HepG2 (cell line): ENCODE data around the gene ERRFI1. TPM values are rescaled to one million over a fixed set of nuclear protein-coding genes. Genes with fewer than 3 reads are reported as not detected.

Experiments
- ATAC-seq: fragments of 200-7000 bp; cut with Tn5 transposase; 3 replicates; pipeline ENCODE4 v1.9.1; 2020; ENCODE audit warnings: mild to moderate bottlenecking, moderate library complexity
- BruUV-seq: library from RNA; stranded (reverse); fragments of 400-500 nt; replicated peaks from 2 replicates; lab custom pipeline; 2021; lab: Mats Ljungman, UMichigan
- CTCF ChIA-PET: fragments of 300-600 bp; formaldehyde crosslinking; extraction: SDS; loops from one replicate; lab custom pipeline; 2021; ENCODE audit warnings: low total read pairs, inconsistent platforms, low intra/inter-chr PET ratio; lab: Yijun Ruan, JAX
- POLR2A ChIA-PET: fragments of 350-600 bp; sonication (Branson Sonifier 250); formaldehyde crosslinking; loops from one replicate; lab custom pipeline; 2020; ENCODE audit warnings: antibody characterized with exemption, inconsistent platforms; lab: Yijun Ruan, JAX
- DNase-seq: peaks from one replicate; pipeline ENCODE4 v3.0.0-alpha.2; 2015; ENCODE audit warnings: low spot score
- FAIRE-seq: peaks from 3 replicates; lab custom pipeline; 2011; peaks lifted over from hg19 to GRCh38; lab: Jason Lieb, UNC
- H2AFZ ChIP-seq: one replicate; pipeline ENCODE4 v1.6.1; 2011; ENCODE audit warnings: low read length, inconsistent platforms
- H3K27ac ChIP-seq: fragments of 300-600 bp; 3 replicates; pipeline ENCODE4 v1.8.0; 2011; ENCODE audit warnings: mixed run types, mild to moderate bottlenecking, mixed read lengths, low read length, inconsistent platforms; ENCODE audit not compliant: insufficient read depth; ENCODE audit errors: extremely low read length
- H3K27me3 ChIP-seq, 2 experiments: fragments of 200-600 bp in 1 of 2; 2 replicates in 1 of 2; 3 replicates in 1 of 2; pipeline versions ENCODE4 v1.6.0 to v1.8.0; 2011; ENCODE audit warnings: low read length in 2 of 2, mild to moderate bottlenecking in 2 of 2, moderate library complexity in 2 of 2, inconsistent platforms in 1 of 2; ENCODE audit not compliant: insufficient read depth in 2 of 2, control insufficient read depth in 1 of 2
- H3K36me3 ChIP-seq, 2 experiments: fragments of 200-600 bp in 1 of 2; replicated peaks in 1 of 2; 2 replicates in 1 of 2; 3 replicates in 1 of 2; pipeline versions ENCODE4 v1.5.1 to v1.8.0; 2011; ENCODE audit warnings: low read length in 2 of 2, inconsistent platforms in 1 of 2; ENCODE audit not compliant: insufficient read depth in 2 of 2, control insufficient read depth in 1 of 2
- H3K4me1 ChIP-seq: 2 replicates; pipeline ENCODE4 v1.5.1; 2012; ENCODE audit warnings: low read length, inconsistent platforms; ENCODE audit not compliant: insufficient read depth
- H3K4me2 ChIP-seq: 2 replicates; pipeline ENCODE4 v1.6.0; 2011; ENCODE audit warnings: low read depth, low read length, inconsistent platforms
- H3K4me3 ChIP-seq, 3 experiments: fragments of 200-600 bp in 1 of 3; sonication (generic), shearing (Covaris generic) in 1 of 3; replicated peaks in 1 of 3; 2 replicates each; pipeline ENCODE4 v1.5.1; 2011 to 2016; ENCODE audit warnings: low read length in 3 of 3, inconsistent platforms in 2 of 3, low read depth in 2 of 3, mild to moderate bottlenecking in 2 of 3, control low read depth in 1 of 3, mixed read lengths in 1 of 3; ENCODE audit not compliant: insufficient read depth in 1 of 3
- H3K79me2 ChIP-seq: one replicate; pipeline ENCODE4 v1.6.1; 2011; ENCODE audit warnings: low read length, inconsistent platforms; ENCODE audit not compliant: insufficient read depth
- H3K9ac ChIP-seq: 2 replicates; pipeline ENCODE4 v1.6.0; 2011; ENCODE audit warnings: mild to moderate bottlenecking, low read depth, low read length, inconsistent platforms; ENCODE audit not compliant: insufficient read depth
- H3K9me3 ChIP-seq: 2 replicates; pipeline ENCODE4 v1.5.1; 2012; ENCODE audit warnings: mild to moderate bottlenecking, low read length
- H4K20me1 ChIP-seq: 2 replicates; pipeline ENCODE4 v1.6.0; 2011; ENCODE audit warnings: inconsistent platforms, mild to moderate bottlenecking, low read length, moderate library complexity; ENCODE audit not compliant: insufficient read depth
- AGO1 ChIP-seq: fragments of 200-400 bp; formaldehyde crosslinking; IDR thresholded peaks from 2 replicates; pipeline ENCODE4 v1.6.1; 2017; ENCODE audit warnings: mild to moderate bottlenecking, low read depth, low read length, moderate library complexity; ENCODE audit not compliant: poor library complexity, severe bottlenecking
- ATM ChIP-seq: fragments of 450-650 bp; IDR thresholded peaks from 2 replicates; pipeline ENCODE4 v1.7.1; 2017; ENCODE audit warnings: mild to moderate bottlenecking, borderline replicate concordance
- ERF ChIP-seq: IDR thresholded peaks from 2 replicates; pipeline ENCODE4 v1.6.1; 2018; ENCODE audit warnings: missing biosample characterization, missing genetic modification reagents
- FOSL2 ChIP-seq: sonication (generic); formaldehyde crosslinking; IDR thresholded peaks from 2 replicates; pipeline ENCODE4 v1.4.0; 2020; ENCODE audit warnings: missing genetic modification reagents
- KAT2B ChIP-seq: fragments of 150-350 bp; IDR thresholded peaks from 2 replicates; pipeline ENCODE4 v1.6.1; 2014; ENCODE audit warnings: low read depth, low read length, borderline replicate concordance
- MAFK ChIP-seq, 2 experiments: IDR thresholded peaks in 1 of 2; conservative IDR thresholded peaks in 1 of 2; 2 replicates each; pipeline ENCODE4 v1.6.1; 2011; ENCODE audit warnings: improper control_type of control experiment in 2 of 2, low read length in 2 of 2
- MATR3 ChIP-seq: sonication (generic); formaldehyde crosslinking; IDR thresholded peaks from 2 replicates; pipeline ENCODE4 v1.4.0; 2020; ENCODE audit warnings: missing genetic modification reagents
- MNT ChIP-seq: fragments of 450-650 bp; IDR thresholded peaks from 2 replicates; pipeline ENCODE4 v1.6.1; 2016
- PRDM10 ChIP-seq: sonication (generic); formaldehyde crosslinking; IDR thresholded peaks from 2 replicates; pipeline ENCODE4 v1.4.0; 2020; ENCODE audit warnings: low read depth, missing genetic modification reagents
- PTBP1 ChIP-seq: fragments of 200-400 bp; formaldehyde crosslinking; IDR thresholded peaks from 2 replicates; pipeline ENCODE4 v1.6.1; 2018; ENCODE audit warnings: low read length, low read depth; ENCODE audit not compliant: poor library complexity, severe bottlenecking
- RFX1 ChIP-seq: fragments of 450-650 bp; IDR thresholded peaks from 2 replicates; pipeline ENCODE4 v1.6.1; 2017
- SIN3A ChIP-seq: IDR thresholded peaks from 2 replicates; pipeline ENCODE4 v1.6.1; 2011; ENCODE audit warnings: low read depth, mild to moderate bottlenecking, control low read depth, low read length, borderline replicate concordance
- ZNF800 ChIP-seq: sonication (generic); formaldehyde crosslinking; IDR thresholded peaks from 2 replicates; pipeline ENCODE4 v1.4.0; 2020; ENCODE audit warnings: missing genetic modification reagents
- WGBS: methylation state at CpG from one replicate; pipeline ENCODE4 v1.1.6; 2017; ENCODE audit warnings: low lambda C conversion rate; 5-methylcytosine and 5-hydroxymethylcytosine counted together
- in situ Hi-C: cut with HindIII; loops from 2 replicates; pipeline ENCODE4 v1.10.0; 2017; ENCODE audit warnings: low pct_unique_long_range_greater_than_20kb; ENCODE audit not compliant: extremely low pct_ligation_motif_present
- intact Hi-C: fragments of 100-400 bp; cut with micrococcal nuclease; formaldehyde crosslinking; loops from one replicate; pipeline ENCODE4 v1.10.0; 2022; ENCODE audit not compliant: unreplicated experiment
- polyA plus RNA-seq, 8 experiments: library from polyadenylated mRNA; depleted of rRNA in 3 of 8; stranded (reverse) in 7 of 8; unstranded in 1 of 8; fragments of >200 nt; fragmentation: Illumina TruSeq in 4 of 8; extraction: Trizol in 4 of 8; gene quantifications; 2 replicates each; pipeline versions ENCODE4 v1.2.1 to v1.2.3, GENCODE V29; 2011 to 2016; ENCODE audit warnings: low read depth in 4 of 8, missing spikeins in 1 of 8, mixed read lengths in 1 of 8; ENCODE audit not compliant: insufficient read depth in 1 of 8
- total RNA-seq, 5 experiments: library from RNA; depleted of rRNA; stranded (reverse); fragments of >200 nt; fragmentation: Illumina TruSeq; extraction: Trizol; gene quantifications; 2 replicates each; pipeline ENCODE4 v1.2.3, GENCODE V29; 2016; ENCODE audit warnings: low read depth in 1 of 5

ERRFI1 gene
- total and polyA plus RNA-seq, 2 of the 13 experiments (the other 11 are each of a cell fraction or from before 2014, with no cell fraction given), result 84.4 to 753 TPM

GRCh38 chr1:8006037-8006963, 19.8 kb downstream of the ERRFI1 start (continued):
- TF ChIP-seq PTBP1 (no peak), ZNF800 (0 out of 2 replicates have a peak, but pooled peaks have one; percentile 16), RFX1 (no peak), ERF (peak; percentile 10; the same call in 1 of the 2 replicates)

- H3K27ac ChIP-seq, result peak overlapping the region; percentile 52
- FAIRE-seq (peak; percentile 70), ATAC-seq (peak; percentile 62), DNase-seq (peak; percentile 89)
- no peak overlapping the region for H2AFZ ChIP-seq
- peaks cover 22% of the 10 kb centered on the region; the same call in 1 of the 2 replicates for H4K20me1 ChIP-seq
- 48% methylated on average over 17 of the region's 17 CpGs for WGBS
- H3K36me3 ChIP-seq, result no peaks in the 10 kb centered on the region; a peak in 1 of 5 replicates
- no peaks in the 10 kb centered on the region for H3K79me2 ChIP-seq
- peaks cover 29% of the 10 kb centered on the region for H3K4me1 ChIP-seq
- in situ Hi-C loops, result no loop called here
- no peak overlapping the region for H3K9ac ChIP-seq
- H3K4me2 ChIP-seq, result peak overlapping the region; percentile 28; the same call in 1 of the 2 replicates
- intact Hi-C loops, result no loop called here
- no peaks in the 10 kb centered on the region for H3K27me3 ChIP-seq
- ChIA-PET CTCF (no interaction called here), POLR2A (interaction anchor here (1.5 to 1.6 kb wide), 3 partner anchors 10 to 311 kb away, joined by 3 to 4 read pairs (median 4); no protein-coding TSS in a partner anchor)
- no peak overlapping the region for H3K4me3 ChIP-seq
- BruUV-seq, result no TSS peak
- H3K9me3 ChIP-seq, result no peaks in the 10 kb centered on the region
- TF ChIP-seq ATM, result no peak
- TF ChIP-seq MATR3, result no peak
- TF ChIP-seq KAT2B, result no peak
- peak; percentile 63 for TF ChIP-seq FOSL2
- no peak for TF ChIP-seq PRDM10 (CRISPR knock-in tag)
- 0 out of 2 replicates have a peak, but pooled peaks have one; percentile 14 for TF ChIP-seq MNT
- peak in 1 of 2 experiments; percentile 5; a peak in 1 of 4 replicates for TF ChIP-seq MAFK (conservative IDR thresholded peaks at IDR 0.05 in 1 of 2, IDR thresholded peaks at IDR 0.05 in 1 of 2; ENCODE audit: low read length in 2 of 2)
- no peak for TF ChIP-seq SIN3A
- peak; percentile 71 for TF ChIP-seq AGO1
Observed at GRCh38 chr1:8004803-8005573, 21.1 kb downstream of the ERRFI1 start.
